Stimulated activated CD8-positive, alpha-beta memory T cell treated with anti-CD3 and anti-CD28 coated beads, Interleukin-15, amount 100 ng/mL, for 48 hours (primary cell): Measurements from ENCODE around the gene WDR86.

ENCODE experiments used
- DNase-seq, 2 donors: peaks; one replicate each; pipeline ENCODE4 v3.0.0-alpha.2; 2020; ENCODE audit warnings: low read depth in 2 of 2

The WDR86 gene

DNA sequence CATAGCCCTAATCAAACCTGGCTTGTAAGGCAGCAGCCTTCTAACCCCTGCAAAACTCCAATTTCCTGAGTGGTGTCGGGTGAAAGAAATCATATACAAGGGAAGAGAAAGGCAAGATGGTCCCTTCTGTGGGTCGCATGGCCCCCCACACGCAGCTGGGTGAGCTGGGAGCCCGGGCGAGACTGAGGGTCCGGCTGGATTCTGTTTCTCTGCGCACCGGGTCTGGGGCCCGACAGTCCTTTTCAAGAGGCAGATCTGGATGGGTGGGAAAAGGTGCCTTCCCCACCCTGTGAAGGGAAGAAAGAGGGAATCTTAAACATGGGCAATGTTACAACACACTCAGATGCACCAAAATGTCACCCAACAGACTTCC, 18.5 kb downstream of the WDR86 start:
- no peak for DNase-seq

GRCh38 chr7:151390598-151391357, 19.1 kb downstream of the WDR86 start:
- no peak for DNase-seq

- DNase-seq = no peak
These were observed 19.9 kb downstream of the WDR86 start for GRCh38 chr7:151389768-151390597.

- no peak for DNase-seq
These were observed 20.6 kb downstream of the WDR86 start for GRCh38 chr7:151389096-151389767.

DNA sequence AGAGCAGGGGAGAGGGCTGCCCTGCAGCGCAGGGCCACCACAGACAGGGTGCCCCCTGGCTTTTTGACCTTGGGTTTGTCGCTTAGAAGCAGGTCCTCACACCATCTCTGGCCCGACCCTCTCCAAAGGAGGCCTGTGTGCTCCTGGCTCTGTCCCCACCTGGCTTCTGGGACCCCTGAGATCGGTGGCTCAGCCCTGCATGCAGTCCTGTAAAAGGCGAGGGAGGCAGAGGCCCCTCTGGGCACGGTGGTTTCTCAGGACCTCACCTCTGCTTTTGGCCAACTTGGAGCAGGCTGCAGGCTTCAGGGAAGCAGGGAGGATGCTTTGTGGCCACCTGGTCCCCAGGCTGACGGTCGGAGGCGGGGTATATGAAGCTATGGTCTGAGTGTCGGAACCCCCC, 21.4 kb downstream of the WDR86 start:
- DNase-seq = no peak

GRCh38 chr7:151388007-151388297, 21.9 kb downstream of the WDR86 start:
- DNase-seq = no peak

GRCh38 chr7:151387161-151388006, 22.5 kb downstream of the WDR86 start:
- DNase-seq = no peak

DNA sequence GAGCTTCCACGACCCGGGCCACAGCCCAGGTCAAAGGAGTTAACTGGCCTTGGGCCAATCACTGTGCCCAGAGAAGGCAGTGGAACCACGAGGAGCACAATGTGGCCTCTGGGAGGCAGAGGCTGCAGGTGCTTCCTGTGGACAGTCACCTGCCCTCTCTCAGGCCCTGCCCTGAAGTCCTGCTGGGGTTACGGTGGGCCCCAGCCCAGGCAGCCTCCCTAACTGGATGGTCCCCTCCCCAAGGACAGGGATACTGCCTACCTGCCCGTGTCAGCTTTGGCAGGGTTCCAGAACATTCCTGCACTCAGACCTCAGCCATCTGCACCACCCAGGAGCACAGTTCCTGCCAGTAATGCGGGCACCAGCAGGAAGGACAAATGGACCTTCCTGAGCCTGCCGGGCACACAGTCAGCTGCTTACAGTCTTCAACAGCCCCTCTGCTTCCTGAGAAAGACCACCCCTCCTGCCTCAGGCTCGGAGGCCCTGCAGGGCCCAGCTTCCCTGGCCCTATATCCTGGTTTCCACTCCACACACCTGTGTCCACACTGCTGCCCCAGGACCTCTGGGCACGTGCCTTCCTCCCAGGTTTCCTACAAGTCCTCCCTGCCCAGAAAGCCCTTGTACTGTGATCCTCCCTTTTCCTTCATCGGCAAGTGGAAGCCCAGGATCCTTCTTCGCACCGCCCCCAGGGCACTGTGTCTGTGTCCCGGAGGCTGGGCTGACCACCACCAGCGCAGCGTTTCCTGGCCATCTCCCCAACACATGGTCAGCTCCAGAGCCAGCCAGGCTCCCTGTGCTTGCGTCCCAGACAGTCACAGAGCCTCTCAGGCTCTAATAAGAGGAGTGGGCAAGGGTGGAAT, 23.3 kb downstream of the WDR86 start:
- DNase-seq = no peak

DNA sequence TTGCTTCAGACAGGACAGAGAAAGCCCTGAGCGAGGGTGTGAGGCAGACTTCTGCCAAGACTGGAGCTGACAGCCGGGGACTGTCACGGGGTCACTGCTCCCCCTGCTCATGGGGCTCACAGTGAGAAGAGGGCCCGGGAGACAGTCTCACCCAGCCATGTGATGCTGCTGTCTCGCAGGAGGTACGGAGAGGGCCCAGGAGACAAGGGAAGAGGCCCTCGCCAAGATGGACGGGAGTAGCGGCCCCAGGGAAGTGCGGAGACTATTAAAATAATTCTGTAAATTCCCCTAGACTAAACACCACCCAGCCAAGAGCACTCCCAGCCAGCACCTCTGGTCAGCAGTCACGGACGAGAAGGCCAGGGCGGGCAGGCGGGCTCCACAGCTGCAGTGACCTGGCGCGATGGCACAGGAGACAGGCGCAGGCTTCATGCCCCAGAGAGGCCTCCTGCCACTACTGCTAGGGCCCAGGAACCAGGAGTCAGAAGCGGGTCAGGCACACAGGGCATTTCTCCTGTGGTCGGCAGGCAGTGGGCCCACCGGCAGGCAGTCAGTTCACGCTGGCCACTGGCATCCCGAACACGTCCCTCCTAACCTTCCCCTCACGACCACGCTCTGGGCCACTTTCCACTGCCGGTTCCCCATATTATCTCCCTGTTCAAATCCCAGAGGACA, 24.1 kb downstream of the WDR86 start:
- no peak for DNase-seq

DNA sequence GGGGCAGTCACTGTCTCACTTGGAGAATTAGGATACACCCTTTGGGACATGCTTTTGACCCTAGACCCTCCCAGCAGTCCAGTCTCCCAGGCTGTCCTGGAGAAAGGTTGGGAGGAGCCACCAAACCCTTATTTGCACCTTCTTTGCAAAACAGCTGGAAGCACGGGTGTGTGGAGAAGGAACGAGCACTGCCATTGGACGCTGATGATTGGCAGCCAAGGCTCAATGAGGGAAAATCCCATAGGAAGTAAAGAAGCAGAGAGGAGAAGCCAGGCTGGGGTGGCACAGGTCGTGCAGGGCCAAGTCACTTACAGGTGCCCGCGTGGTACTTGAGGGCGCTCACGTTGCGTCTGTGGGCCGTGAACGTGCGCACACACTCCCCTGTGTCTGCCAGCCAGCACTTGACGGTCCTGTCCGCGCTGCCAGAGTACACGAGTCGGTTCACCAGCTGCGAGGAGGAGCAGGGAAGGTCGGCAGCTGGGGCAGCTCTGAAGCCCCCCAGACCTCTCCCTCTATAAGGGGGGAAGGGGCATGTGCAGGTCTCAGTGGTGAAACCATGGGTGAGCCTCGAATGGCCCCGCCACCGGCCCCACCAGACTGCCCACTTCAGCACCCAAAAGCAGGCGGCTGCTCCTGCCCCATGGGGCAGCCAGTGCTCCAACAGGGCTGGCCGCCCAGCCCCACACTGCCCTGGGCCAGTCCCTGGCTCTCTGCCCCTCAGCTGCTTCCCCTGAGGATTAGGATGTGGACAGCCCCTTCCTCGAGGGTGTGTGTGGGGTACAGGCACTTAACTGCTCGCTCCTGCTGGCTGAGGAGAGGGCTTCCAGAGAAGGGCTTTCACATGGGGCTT, 24.8 kb downstream of the WDR86 start:
- DNase-seq = no peak

GRCh38 chr7:151384352-151384697, 25.5 kb downstream of the WDR86 start:
- no peak for DNase-seq

DNA sequence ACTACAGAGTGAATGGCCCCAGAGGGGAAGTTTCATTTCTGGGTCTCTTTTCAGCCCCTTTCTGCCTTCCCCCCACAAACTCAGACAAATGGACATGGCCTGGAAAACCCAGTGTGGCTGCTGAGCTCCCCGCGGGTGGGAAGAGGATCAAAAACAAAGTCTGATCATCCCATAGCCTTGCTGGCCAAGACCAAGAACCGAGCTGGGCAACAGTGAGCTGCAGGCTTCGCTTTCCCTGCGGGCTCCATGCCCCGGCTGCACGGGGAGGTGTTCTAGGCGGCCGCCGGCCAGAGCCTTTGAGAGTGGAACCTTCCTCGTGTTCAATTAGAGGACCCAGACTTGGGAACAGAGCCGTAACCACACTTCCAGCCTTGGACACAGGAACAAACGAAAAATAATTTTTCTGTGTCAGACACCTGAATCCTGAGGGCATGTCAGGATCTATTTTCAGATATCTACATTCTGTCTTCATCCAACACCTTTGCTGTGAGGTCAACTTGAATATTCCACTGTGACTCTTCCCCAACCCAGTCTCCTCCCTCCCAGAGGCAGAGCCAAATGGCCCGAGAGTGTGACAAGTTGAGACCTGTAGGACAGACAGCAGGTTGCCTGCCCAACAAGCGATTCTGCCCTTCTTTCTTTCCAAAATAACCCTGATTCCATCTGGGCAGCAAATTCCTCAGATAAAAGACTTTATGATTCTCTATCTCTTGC, 26.0 kb downstream of the WDR86 start:
- no peak for DNase-seq

GRCh38 chr7:151382079-151382885, 27.6 kb downstream of the WDR86 start:
- DNase-seq = no peak

DNA sequence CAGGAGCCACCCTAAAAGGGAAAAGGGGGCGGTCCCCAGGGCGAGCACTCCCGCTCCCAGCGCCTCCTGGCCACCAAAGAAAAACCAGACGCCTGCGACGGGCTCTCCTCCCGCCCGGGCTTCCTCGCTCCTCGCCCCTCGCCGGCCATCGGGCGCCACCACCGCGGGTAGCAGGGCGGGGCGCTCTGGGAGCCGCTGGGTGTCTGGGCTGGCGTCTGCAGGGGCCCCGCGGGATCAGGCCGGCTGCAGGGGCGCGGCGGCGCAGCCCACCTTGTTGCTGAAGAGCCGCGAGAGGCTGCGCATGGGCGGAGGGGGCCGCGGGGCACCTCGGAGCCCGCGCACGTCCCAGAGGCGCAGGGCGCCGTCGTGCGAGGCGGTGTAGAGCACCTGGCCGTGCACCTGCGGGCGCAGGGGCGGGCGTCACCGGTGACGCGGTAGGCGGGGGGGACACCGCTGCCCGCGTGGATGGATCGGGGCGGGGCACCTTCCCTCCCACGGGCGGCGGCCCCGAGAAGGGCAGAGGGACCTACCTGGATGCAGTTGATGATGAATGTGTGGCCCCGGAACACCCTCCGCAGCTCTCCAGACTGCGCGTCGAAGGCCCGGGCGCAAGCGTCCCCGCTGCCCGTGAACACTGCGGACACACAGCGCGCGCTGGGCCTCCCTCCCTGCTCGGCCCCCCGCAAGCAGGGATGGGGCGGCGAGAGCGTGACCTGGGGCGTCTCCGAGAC, 28.3 kb downstream of the WDR86 start:
- peak in 1 of 2 donors; percentile 2 for DNase-seq

- no peak for DNase-seq
These were observed 28.8 kb downstream of the WDR86 start for GRCh38 chr7:151381098-151381347.

DNA sequence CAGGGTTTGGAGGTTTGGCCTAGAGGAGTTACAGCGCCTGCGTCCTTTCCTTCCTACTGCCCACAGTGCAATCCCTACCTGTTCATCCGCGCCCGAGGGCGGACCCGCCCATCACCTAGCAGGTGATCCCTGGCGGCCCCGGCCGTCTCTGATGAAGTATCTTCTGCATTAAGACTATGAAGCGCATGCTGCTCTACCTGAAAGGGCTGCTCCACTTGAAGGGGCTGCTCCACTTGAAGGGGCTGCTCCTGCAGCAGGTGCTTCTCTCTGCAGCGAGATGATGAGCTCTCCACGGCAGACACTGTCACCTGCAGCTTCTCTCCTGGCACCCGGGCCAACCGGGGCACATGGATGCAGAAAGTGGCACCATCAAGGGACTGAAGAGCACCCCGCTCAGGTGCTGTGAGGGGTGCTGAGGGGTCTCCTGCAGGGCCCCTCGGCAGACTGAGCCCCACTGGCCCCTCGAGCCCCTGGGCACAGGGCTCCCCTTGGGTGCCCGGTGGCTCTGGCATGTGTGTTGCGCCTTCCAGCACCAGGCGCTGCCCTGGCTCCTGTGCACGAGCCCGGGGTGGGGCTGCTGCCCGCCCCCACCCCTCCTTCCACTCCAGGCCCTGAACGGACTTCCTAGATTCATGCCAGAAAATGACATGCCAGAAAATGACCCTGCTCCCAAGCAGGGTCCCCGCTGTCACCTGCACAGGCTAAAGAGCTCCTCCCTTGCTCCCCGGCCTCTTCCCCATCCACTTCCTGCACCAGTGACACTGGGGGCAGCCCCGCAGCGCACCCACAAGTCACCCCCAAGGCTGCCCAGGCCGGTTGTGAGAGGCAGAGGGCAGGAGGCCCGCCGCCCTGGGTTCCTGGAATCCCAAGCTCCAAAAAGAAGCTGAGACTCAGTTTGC, 29.4 kb downstream of the WDR86 start:
- no peak for DNase-seq
